GM18517 (cell line): ENCODE results near the gene CELF3.
"Not testable (repeated sequence)": the region's sequence is repeated elsewhere in the genome, so short reads cannot be mapped to it uniquely, and the experiment has no call there.

ENCODE experiments used
- ATAC-seq: cut with Tn5 transposase; IDR thresholded peaks from one replicate; pipeline ENCODE4 v1.9.1; 2021; ENCODE audit warnings: mild to moderate bottlenecking, moderate library complexity; ENCODE audit not compliant: unreplicated experiment

The CELF3 gene

GRCh38 chr1:151704246-151704645, 12.4 kb downstream of the CELF3 start:
- no peak for ATAC-seq

DNA sequence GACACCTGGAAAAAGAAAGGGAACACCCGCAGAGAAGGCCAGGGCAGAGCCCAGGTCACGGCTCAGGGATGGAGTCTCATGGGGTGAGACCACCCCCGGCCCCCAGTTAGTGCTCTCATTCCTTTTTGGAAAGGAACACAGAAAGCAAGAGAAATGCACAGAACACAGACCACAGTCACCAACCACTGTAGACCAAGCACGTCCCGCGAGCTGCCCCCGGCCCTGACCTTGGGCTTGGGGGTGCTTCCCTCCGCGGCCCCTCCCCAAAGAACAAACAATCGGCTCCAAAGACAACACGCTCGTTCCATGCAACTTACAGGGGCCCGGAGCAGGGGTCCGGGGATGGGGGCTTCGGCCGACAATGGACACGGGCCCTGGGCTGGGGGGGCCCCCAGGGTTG, 12.8 kb downstream of the CELF3 start:
- ATAC-seq = no peak

GRCh38 chr1:151702936-151703335, 13.7 kb downstream of the CELF3 start:
- no peak for ATAC-seq

DNA sequence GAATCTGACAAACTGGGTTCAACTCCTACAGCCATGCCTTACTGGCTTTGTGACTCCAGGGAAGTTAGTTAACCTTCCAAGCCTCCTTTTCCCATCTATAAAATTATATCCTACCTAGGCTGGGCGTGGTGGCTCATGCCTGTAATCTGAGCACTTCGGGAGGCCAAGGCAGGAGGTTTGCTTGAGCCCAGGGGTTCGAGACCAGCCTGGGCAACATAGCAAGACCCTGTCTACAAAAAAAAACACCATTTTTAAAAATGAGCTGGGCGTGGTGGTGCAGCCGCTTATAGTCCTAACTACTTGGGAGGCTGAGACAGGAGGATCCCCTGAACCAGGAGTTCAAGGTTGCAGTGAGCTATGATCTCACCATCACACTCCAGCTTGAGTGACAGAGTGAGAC, 15.1 kb downstream of the CELF3 start:
- no peak for ATAC-seq

- ATAC-seq = no peak
Measured at GRCh38 chr1:151693057-151693651, 23.4 kb downstream of the CELF3 start.

GRCh38 chr1:151692226-151692625, 24.4 kb downstream of the CELF3 start:
- ATAC-seq = no peak

- no peak for ATAC-seq
Measured at GRCh38 chr1:151689494-151689893, 27.1 kb downstream of the CELF3 start.

DNA sequence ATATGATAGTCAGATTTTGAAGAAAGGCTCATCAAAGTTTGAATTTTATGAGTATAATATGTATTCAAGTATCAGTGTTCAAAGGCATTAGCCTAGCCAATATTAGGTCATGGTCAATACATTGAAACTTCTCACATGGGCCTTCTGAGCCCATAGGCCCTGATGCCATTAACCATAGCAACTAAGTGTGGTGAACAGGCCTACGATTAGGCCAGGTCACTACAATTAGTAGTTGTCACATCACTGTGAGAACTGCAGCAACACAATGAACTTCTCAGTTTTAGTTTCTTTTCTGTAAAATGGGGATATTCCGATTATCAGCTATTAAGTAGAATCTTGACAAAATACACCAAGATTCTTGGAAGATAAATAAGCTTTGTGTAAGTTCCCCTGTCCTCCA, 30.0 kb downstream of the CELF3 start:
- no peak for ATAC-seq

GRCh38 chr1:151684128-151684527, 32.5 kb downstream of the CELF3 start:
- no peak for ATAC-seq

DNA sequence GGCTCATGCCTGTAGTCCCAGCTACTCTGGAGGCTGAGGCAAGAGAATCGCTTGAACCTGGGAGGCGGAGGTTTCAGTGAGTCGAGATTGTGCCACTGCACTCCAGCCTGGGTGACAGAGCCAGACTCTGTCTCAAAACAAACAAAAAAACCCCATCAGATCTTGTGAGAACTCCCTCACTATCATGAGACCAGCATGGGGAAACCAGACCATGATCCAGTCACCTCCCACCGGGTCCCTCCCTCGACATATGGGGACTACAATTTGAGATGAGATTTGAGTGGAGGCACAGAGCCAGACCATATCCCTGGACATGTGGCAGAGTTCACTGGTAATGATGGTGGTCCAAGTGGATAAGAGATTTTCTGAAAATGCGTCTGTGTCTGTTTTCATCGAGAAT, 33.7 kb downstream of the CELF3 start:
- not testable (repeated sequence) for ATAC-seq

DNA sequence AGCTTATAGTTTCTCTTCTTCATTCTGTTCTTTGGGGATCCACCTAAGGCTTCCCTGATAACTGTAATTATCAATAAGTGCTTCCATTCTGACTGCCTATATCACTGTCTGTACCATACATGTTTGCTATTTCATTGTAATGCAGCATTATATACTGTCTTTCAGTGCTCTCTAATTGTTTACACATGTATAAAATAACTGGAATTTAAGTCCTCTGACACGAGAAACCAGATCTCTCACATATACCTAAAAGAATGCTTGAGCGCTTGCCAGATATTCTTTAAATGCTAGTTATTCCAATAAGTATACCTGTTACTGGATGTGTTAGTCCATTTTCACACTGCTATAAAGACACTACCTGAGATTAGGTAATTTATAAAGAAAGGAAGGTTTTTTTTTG, 34.7 kb downstream of the CELF3 start:
- no peak for ATAC-seq

GRCh38 chr1:151680826-151681225, 35.8 kb downstream of the CELF3 start:
- ATAC-seq = no peak

GRCh38 chr1:151680391-151680790, 36.2 kb downstream of the CELF3 start:
- ATAC-seq = no peak

- ATAC-seq = no peak
Measured at GRCh38 chr1:151673407-151673806, 43.2 kb downstream of the CELF3 start.

GRCh38 chr1:151670036-151670675, 46.4 kb downstream of the CELF3 start:
- not testable (repeated sequence) for ATAC-seq

DNA sequence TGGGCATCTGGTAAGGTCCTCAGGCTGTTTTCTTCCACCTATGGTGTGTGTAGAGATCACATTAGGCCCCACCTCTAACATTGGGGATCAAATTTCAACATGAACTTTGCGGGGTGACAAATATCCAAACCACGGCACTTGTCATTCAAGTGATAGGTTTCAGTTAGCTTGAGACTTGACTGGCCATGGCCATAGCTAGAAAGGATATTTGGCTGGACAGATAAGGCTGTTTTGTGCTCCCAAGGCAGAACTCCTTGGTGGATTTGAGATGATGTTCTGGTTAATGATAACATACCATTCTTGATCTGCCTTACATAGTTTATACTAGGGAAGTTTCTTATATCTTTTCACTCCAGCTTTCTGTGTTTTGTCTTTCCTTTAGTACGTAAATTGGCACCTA, 48.5 kb downstream of the CELF3 start:
- ATAC-seq = no peak

DNA sequence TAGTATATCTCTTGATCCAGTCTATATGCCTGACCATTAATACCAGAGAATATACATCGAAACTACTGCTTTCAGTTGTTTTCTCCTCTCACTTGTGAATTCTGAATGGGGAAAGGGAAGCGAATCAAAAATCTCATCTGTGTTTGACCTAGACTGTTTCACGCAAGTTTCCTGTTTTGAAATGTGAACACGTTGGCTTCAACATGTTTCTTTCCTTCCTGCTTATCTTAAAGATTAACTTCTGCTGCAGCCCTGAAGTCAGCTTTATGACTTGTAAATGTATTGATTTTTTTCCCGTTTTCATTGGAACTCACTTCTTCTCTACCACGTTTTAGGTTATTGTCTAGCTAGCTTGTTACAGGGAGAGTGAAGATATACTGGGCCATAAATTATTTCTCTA, 54.9 kb downstream of the CELF3 start:
- ATAC-seq = no peak

DNA sequence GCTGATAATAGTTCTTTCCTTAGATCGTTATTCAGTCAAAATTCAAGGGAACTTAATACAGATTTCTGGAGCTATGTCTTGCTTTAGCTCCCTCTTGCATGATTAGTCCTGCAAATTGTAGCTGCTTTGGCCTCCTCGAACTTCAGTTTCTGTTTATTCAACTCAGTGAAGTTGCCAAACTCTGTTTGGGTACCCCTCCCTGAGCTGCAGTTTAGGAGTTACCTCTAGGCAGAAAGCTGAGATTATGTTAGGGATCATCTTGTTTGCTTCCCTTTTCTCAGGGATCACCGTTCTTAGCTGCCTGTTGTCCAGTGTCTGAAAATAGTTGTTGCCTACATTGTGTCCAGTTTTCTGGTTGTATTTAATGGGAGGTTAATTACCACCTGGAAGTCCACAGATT, 61.2 kb downstream of the CELF3 start:
- no peak for ATAC-seq

- ATAC-seq = no peak
Measured at GRCh38 chr1:151653397-151653796, 63.2 kb downstream of the CELF3 start.
